ENCODE data around the gene RYR3. TPM values are rescaled to one million over a fixed set of nuclear protein-coding genes. Genes with fewer than 3 reads are reported as not detected.

RYR3 gene
- total RNA-seq, 1 donor from 2014 or later, result 4.8 TPM

GRCh38 chr15:33375236-33375635, 64.5 kb downstream of the RYR3 start:
- Mint-ChIP-seq H3K36me3 (ENCODE audit: low read depth, unreplicated experiment) (no peaks in the 10 kb centered on the region), H3K9me3 (ENCODE audit: unreplicated experiment) (no peaks in the 10 kb centered on the region), H3K4me1 (ENCODE audit: unreplicated experiment) (peaks cover 5% of the 10 kb centered on the region), H3K27ac (ENCODE audit: unreplicated experiment) (no peak overlapping the region), H3K4me3 (ENCODE audit: unreplicated experiment) (no peak overlapping the region), H3K27me3 (ENCODE audit: unreplicated experiment) (no peaks in the 10 kb centered on the region)
- no peak for TF ChIP-seq CTCF (IDR thresholded peaks at IDR 0.05; ENCODE audit: unreplicated experiment)
- no peak for DNase-seq (ENCODE audit: low spot score)

- TF ChIP-seq CTCF (IDR thresholded peaks at IDR 0.05; ENCODE audit: unreplicated experiment), result no peak
- Mint-ChIP-seq H3K36me3 (ENCODE audit: low read depth, unreplicated experiment) (no peaks in the 10 kb centered on the region), H3K27me3 (ENCODE audit: unreplicated experiment) (no peaks in the 10 kb centered on the region), H3K4me3 (ENCODE audit: unreplicated experiment) (no peak overlapping the region), H3K4me1 (ENCODE audit: unreplicated experiment) (peaks cover 5% of the 10 kb centered on the region), H3K9me3 (ENCODE audit: unreplicated experiment) (no peaks in the 10 kb centered on the region), H3K27ac (ENCODE audit: unreplicated experiment) (no peak overlapping the region)
- DNase-seq (ENCODE audit: low spot score), result no peak
Measured at GRCh38 chr15:33377204-33377603, 66.4 kb downstream of the RYR3 start.

GRCh38 chr15:33378866-33379480, 68.2 kb downstream of the RYR3 start:
- Mint-ChIP-seq H3K4me3 (ENCODE audit: unreplicated experiment) (no peak overlapping the region), H3K36me3 (ENCODE audit: low read depth, unreplicated experiment) (no peaks in the 10 kb centered on the region), H3K4me1 (ENCODE audit: unreplicated experiment) (peaks cover 5% of the 10 kb centered on the region), H3K27me3 (ENCODE audit: unreplicated experiment) (no peaks in the 10 kb centered on the region), H3K9me3 (ENCODE audit: unreplicated experiment) (no peaks in the 10 kb centered on the region), H3K27ac (ENCODE audit: unreplicated experiment) (no peak overlapping the region)
- TF ChIP-seq CTCF (IDR thresholded peaks at IDR 0.05; ENCODE audit: unreplicated experiment), result no peak
- DNase-seq (ENCODE audit: low spot score), result no peak

GRCh38 chr15:33380406-33380805, 69.6 kb downstream of the RYR3 start:
- Mint-ChIP-seq H3K4me3 (ENCODE audit: unreplicated experiment) (no peak overlapping the region), H3K27me3 (ENCODE audit: unreplicated experiment) (no peaks in the 10 kb centered on the region), H3K36me3 (ENCODE audit: low read depth, unreplicated experiment) (no peaks in the 10 kb centered on the region), H3K9me3 (ENCODE audit: unreplicated experiment) (no peaks in the 10 kb centered on the region), H3K4me1 (ENCODE audit: unreplicated experiment) (peaks cover under 1% of the 10 kb centered on the region), H3K27ac (ENCODE audit: unreplicated experiment) (no peak overlapping the region)
- TF ChIP-seq CTCF (IDR thresholded peaks at IDR 0.05; ENCODE audit: unreplicated experiment), result no peak
- DNase-seq (ENCODE audit: low spot score), result no peak

GRCh38 chr15:33382491-33382890, 71.7 kb downstream of the RYR3 start:
- no peak for DNase-seq (ENCODE audit: low spot score)
- no peak overlapping the region for H3K4me3 Mint-ChIP-seq (ENCODE audit: unreplicated experiment)
- H3K27me3 Mint-ChIP-seq (ENCODE audit: unreplicated experiment), result no peaks in the 10 kb centered on the region
- no peak overlapping the region for H3K27ac Mint-ChIP-seq (ENCODE audit: unreplicated experiment)
- no peaks in the 10 kb centered on the region for H3K4me1 Mint-ChIP-seq (ENCODE audit: unreplicated experiment)
- H3K36me3 Mint-ChIP-seq (ENCODE audit: low read depth, unreplicated experiment), result no peaks in the 10 kb centered on the region
- no peaks in the 10 kb centered on the region for H3K9me3 Mint-ChIP-seq (ENCODE audit: unreplicated experiment)
- no peak for TF ChIP-seq CTCF (IDR thresholded peaks at IDR 0.05; ENCODE audit: unreplicated experiment)

Measured in endothelial cell (in vitro differentiated cells).